ENCODE measurements around the gene KCNT2.

Gene KCNT2

GRCh38 chr1:196461521-196461920 is 146.7 kb downstream of the KCNT2 start:
- Histone ChIP-seq H3K9me3 (ENCODE audit: control insufficient read depth in 1 of 2, low read length in 2 of 2) (no peaks in the 10 kb centered on the region), H3K4me3 (ENCODE audit: low read depth in 1 of 2, low read length in 2 of 2) (no peak overlapping the region), H3K4me1 (ENCODE audit: control insufficient read depth in 1 of 2, insufficient read depth in 2 of 2, low read length in 2 of 2) (no peaks in the 10 kb centered on the region), H3K27me3 (ENCODE audit: control insufficient read depth in 1 of 2, insufficient read depth in 2 of 2, low read length in 2 of 2) (no peaks in the 10 kb centered on the region), H3K9ac (ENCODE audit: low read depth in 1 of 2, low read length in 2 of 2) (no peak overlapping the region), H3K27ac (ENCODE audit: low read depth, low read length) (no peak overlapping the region), H3K36me3 (ENCODE audit: control insufficient read depth in 1 of 2, insufficient read depth in 2 of 2, low read length in 2 of 2) (no peaks in the 10 kb centered on the region)

GRCh38 chr1:196459383-196459782 is 148.9 kb downstream of the KCNT2 start:
- Histone ChIP-seq H3K9me3 (ENCODE audit: control insufficient read depth in 1 of 2, low read length in 2 of 2) (no peaks in the 10 kb centered on the region), H3K4me1 (ENCODE audit: control insufficient read depth in 1 of 2, insufficient read depth in 2 of 2, low read length in 2 of 2) (no peaks in the 10 kb centered on the region), H3K27ac (ENCODE audit: low read depth, low read length) (no peak overlapping the region), H3K36me3 (ENCODE audit: control insufficient read depth in 1 of 2, insufficient read depth in 2 of 2, low read length in 2 of 2) (no peaks in the 10 kb centered on the region), H3K27me3 (ENCODE audit: control insufficient read depth in 1 of 2, insufficient read depth in 2 of 2, low read length in 2 of 2) (no peaks in the 10 kb centered on the region), H3K9ac (ENCODE audit: low read depth in 1 of 2, low read length in 2 of 2) (no peak overlapping the region), H3K4me3 (ENCODE audit: low read depth in 1 of 2, low read length in 2 of 2) (no peak overlapping the region)

GRCh38 chr1:196454792-196455191 is 153.4 kb downstream of the KCNT2 start:
- Histone ChIP-seq H3K36me3 (ENCODE audit: control insufficient read depth in 1 of 2, insufficient read depth in 2 of 2, low read length in 2 of 2) (no peaks in the 10 kb centered on the region), H3K4me1 (ENCODE audit: control insufficient read depth in 1 of 2, insufficient read depth in 2 of 2, low read length in 2 of 2) (no peaks in the 10 kb centered on the region), H3K4me3 (ENCODE audit: low read depth in 1 of 2, low read length in 2 of 2) (no peak overlapping the region), H3K9me3 (ENCODE audit: control insufficient read depth in 1 of 2, low read length in 2 of 2) (no peaks in the 10 kb centered on the region), H3K27ac (ENCODE audit: low read depth, low read length) (no peak overlapping the region), H3K9ac (ENCODE audit: low read depth in 1 of 2, low read length in 2 of 2) (no peak overlapping the region), H3K27me3 (ENCODE audit: control insufficient read depth in 1 of 2, insufficient read depth in 2 of 2, low read length in 2 of 2) (no peaks in the 10 kb centered on the region)

GRCh38 chr1:196451103-196451502 is 157.1 kb downstream of the KCNT2 start:
- no peaks in the 10 kb centered on the region for H3K4me1 ChIP-seq (ENCODE audit: control insufficient read depth in 1 of 2, insufficient read depth in 2 of 2, low read length in 2 of 2)
- H3K36me3 ChIP-seq (ENCODE audit: control insufficient read depth in 1 of 2, insufficient read depth in 2 of 2, low read length in 2 of 2): no peaks in the 10 kb centered on the region
- no peak overlapping the region for H3K27ac ChIP-seq (ENCODE audit: low read depth, low read length)
- H3K27me3 ChIP-seq (ENCODE audit: control insufficient read depth in 1 of 2, insufficient read depth in 2 of 2, low read length in 2 of 2): no peaks in the 10 kb centered on the region
- H3K4me3 ChIP-seq (ENCODE audit: low read depth in 1 of 2, low read length in 2 of 2): no peak overlapping the region
- H3K9ac ChIP-seq (ENCODE audit: low read depth in 1 of 2, low read length in 2 of 2): no peak overlapping the region
- H3K9me3 ChIP-seq (ENCODE audit: control insufficient read depth in 1 of 2, low read length in 2 of 2): no peaks in the 10 kb centered on the region

- Histone ChIP-seq H3K9ac (ENCODE audit: low read depth in 1 of 2, low read length in 2 of 2) (no peak overlapping the region), H3K27me3 (ENCODE audit: control insufficient read depth in 1 of 2, insufficient read depth in 2 of 2, low read length in 2 of 2) (no peaks in the 10 kb centered on the region), H3K36me3 (ENCODE audit: control insufficient read depth in 1 of 2, insufficient read depth in 2 of 2, low read length in 2 of 2) (no peaks in the 10 kb centered on the region), H3K27ac (ENCODE audit: low read depth, low read length) (no peak overlapping the region), H3K9me3 (ENCODE audit: control insufficient read depth in 1 of 2, low read length in 2 of 2) (no peaks in the 10 kb centered on the region), H3K4me1 (ENCODE audit: control insufficient read depth in 1 of 2, insufficient read depth in 2 of 2, low read length in 2 of 2) (no peaks in the 10 kb centered on the region), H3K4me3 (ENCODE audit: low read depth in 1 of 2, low read length in 2 of 2) (no peak overlapping the region)
These were observed 157.8 kb downstream of the KCNT2 start for GRCh38 chr1:196450143-196451095.

GRCh38 chr1:196449460-196449859 is 158.8 kb downstream of the KCNT2 start:
- H3K27ac ChIP-seq (ENCODE audit: low read depth, low read length): no peak overlapping the region
- no peak overlapping the region for H3K9ac ChIP-seq (ENCODE audit: low read depth in 1 of 2, low read length in 2 of 2)
- no peak overlapping the region for H3K4me3 ChIP-seq (ENCODE audit: low read depth in 1 of 2, low read length in 2 of 2)
- H3K4me1 ChIP-seq (ENCODE audit: control insufficient read depth in 1 of 2, insufficient read depth in 2 of 2, low read length in 2 of 2): no peaks in the 10 kb centered on the region
- H3K9me3 ChIP-seq (ENCODE audit: control insufficient read depth in 1 of 2, low read length in 2 of 2): no peaks in the 10 kb centered on the region
- no peaks in the 10 kb centered on the region for H3K36me3 ChIP-seq (ENCODE audit: control insufficient read depth in 1 of 2, insufficient read depth in 2 of 2, low read length in 2 of 2)
- no peaks in the 10 kb centered on the region for H3K27me3 ChIP-seq (ENCODE audit: control insufficient read depth in 1 of 2, insufficient read depth in 2 of 2, low read length in 2 of 2)

GRCh38 chr1:196445775-196446174 is 162.5 kb downstream of the KCNT2 start:
- no peak overlapping the region for H3K4me3 ChIP-seq (ENCODE audit: low read depth in 1 of 2, low read length in 2 of 2)
- no peaks in the 10 kb centered on the region for H3K4me1 ChIP-seq (ENCODE audit: control insufficient read depth in 1 of 2, insufficient read depth in 2 of 2, low read length in 2 of 2)
- no peak overlapping the region for H3K9ac ChIP-seq (ENCODE audit: low read depth in 1 of 2, low read length in 2 of 2)
- no peaks in the 10 kb centered on the region for H3K36me3 ChIP-seq (ENCODE audit: control insufficient read depth in 1 of 2, insufficient read depth in 2 of 2, low read length in 2 of 2)
- H3K9me3 ChIP-seq (ENCODE audit: control insufficient read depth in 1 of 2, low read length in 2 of 2): no peaks in the 10 kb centered on the region
- no peak overlapping the region for H3K27ac ChIP-seq (ENCODE audit: low read depth, low read length)
- H3K27me3 ChIP-seq (ENCODE audit: control insufficient read depth in 1 of 2, insufficient read depth in 2 of 2, low read length in 2 of 2): no peaks in the 10 kb centered on the region

- Histone ChIP-seq H3K9ac (ENCODE audit: low read depth in 1 of 2, low read length in 2 of 2) (no peak overlapping the region), H3K27ac (ENCODE audit: low read depth, low read length) (no peak overlapping the region), H3K27me3 (ENCODE audit: control insufficient read depth in 1 of 2, insufficient read depth in 2 of 2, low read length in 2 of 2) (no peaks in the 10 kb centered on the region), H3K36me3 (ENCODE audit: control insufficient read depth in 1 of 2, insufficient read depth in 2 of 2, low read length in 2 of 2) (no peaks in the 10 kb centered on the region), H3K9me3 (ENCODE audit: control insufficient read depth in 1 of 2, low read length in 2 of 2) (no peaks in the 10 kb centered on the region), H3K4me3 (ENCODE audit: low read depth in 1 of 2, low read length in 2 of 2) (no peak overlapping the region), H3K4me1 (ENCODE audit: control insufficient read depth in 1 of 2, insufficient read depth in 2 of 2, low read length in 2 of 2) (no peaks in the 10 kb centered on the region)
These were observed 163.6 kb downstream of the KCNT2 start for GRCh38 chr1:196444634-196445033.

GRCh38 chr1:196442366-196442765 is 165.9 kb downstream of the KCNT2 start:
- Histone ChIP-seq H3K27me3 (ENCODE audit: control insufficient read depth in 1 of 2, insufficient read depth in 2 of 2, low read length in 2 of 2) (no peaks in the 10 kb centered on the region), H3K36me3 (ENCODE audit: control insufficient read depth in 1 of 2, insufficient read depth in 2 of 2, low read length in 2 of 2) (no peaks in the 10 kb centered on the region), H3K9ac (ENCODE audit: low read depth in 1 of 2, low read length in 2 of 2) (no peak overlapping the region), H3K4me1 (ENCODE audit: control insufficient read depth in 1 of 2, insufficient read depth in 2 of 2, low read length in 2 of 2) (no peaks in the 10 kb centered on the region), H3K4me3 (ENCODE audit: low read depth in 1 of 2, low read length in 2 of 2) (no peak overlapping the region), H3K27ac (ENCODE audit: low read depth, low read length) (no peak overlapping the region), H3K9me3 (ENCODE audit: control insufficient read depth in 1 of 2, low read length in 2 of 2) (no peaks in the 10 kb centered on the region)

GRCh38 chr1:196440711-196441110 is 167.5 kb downstream of the KCNT2 start:
- H3K9me3 ChIP-seq (ENCODE audit: control insufficient read depth in 1 of 2, low read length in 2 of 2): no peaks in the 10 kb centered on the region
- H3K27me3 ChIP-seq (ENCODE audit: control insufficient read depth in 1 of 2, insufficient read depth in 2 of 2, low read length in 2 of 2): no peaks in the 10 kb centered on the region
- H3K4me3 ChIP-seq (ENCODE audit: low read depth in 1 of 2, low read length in 2 of 2): no peak overlapping the region
- no peaks in the 10 kb centered on the region for H3K36me3 ChIP-seq (ENCODE audit: control insufficient read depth in 1 of 2, insufficient read depth in 2 of 2, low read length in 2 of 2)
- no peak overlapping the region for H3K9ac ChIP-seq (ENCODE audit: low read depth in 1 of 2, low read length in 2 of 2)
- H3K4me1 ChIP-seq (ENCODE audit: control insufficient read depth in 1 of 2, insufficient read depth in 2 of 2, low read length in 2 of 2): no peaks in the 10 kb centered on the region
- H3K27ac ChIP-seq (ENCODE audit: low read depth, low read length): no peak overlapping the region
